ENCODE data around the gene AFM.
A peak's percentile ranks its signal among the peaks of the same experiment; 100 is the strongest.

AFM gene

GRCh38 chr4:73451404-73451803 is 30.1 kb upstream of the AFM start:
- ChIA-PET POLR2A (no interaction called here), CTCF (interaction anchor here (1.4 kb wide), 1 partner anchor 110 kb away, joined by 4 read pairs; no protein-coding TSS in a partner anchor)
- no peak for DNase-seq (ENCODE audit: extremely low spot score)
- TF ChIP-seq, protein P1, sequence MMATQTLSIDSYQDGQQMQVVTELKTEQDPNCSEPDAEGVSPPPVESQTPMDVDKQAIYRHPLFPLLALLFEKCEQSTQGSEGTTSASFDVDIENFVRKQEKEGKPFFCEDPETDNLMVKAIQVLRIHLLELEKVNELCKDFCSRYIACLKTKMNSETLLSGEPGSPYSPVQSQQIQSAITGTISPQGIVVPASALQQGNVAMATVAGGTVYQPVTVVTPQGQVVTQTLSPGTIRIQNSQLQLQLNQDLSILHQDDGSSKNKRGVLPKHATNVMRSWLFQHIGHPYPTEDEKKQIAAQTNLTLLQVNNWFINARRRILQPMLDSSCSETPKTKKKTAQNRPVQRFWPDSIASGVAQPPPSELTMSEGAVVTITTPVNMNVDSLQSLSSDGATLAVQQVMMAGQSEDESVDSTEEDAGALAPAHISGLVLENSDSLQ (IDR thresholded peaks at IDR 0.05) = 0 out of 2 replicates have a peak, but pooled peaks have one; percentile 33
- TF ChIP-seq BHLHE40 (IDR thresholded peaks at IDR 0.05; ENCODE audit: borderline replicate concordance) = no peak

DNA sequence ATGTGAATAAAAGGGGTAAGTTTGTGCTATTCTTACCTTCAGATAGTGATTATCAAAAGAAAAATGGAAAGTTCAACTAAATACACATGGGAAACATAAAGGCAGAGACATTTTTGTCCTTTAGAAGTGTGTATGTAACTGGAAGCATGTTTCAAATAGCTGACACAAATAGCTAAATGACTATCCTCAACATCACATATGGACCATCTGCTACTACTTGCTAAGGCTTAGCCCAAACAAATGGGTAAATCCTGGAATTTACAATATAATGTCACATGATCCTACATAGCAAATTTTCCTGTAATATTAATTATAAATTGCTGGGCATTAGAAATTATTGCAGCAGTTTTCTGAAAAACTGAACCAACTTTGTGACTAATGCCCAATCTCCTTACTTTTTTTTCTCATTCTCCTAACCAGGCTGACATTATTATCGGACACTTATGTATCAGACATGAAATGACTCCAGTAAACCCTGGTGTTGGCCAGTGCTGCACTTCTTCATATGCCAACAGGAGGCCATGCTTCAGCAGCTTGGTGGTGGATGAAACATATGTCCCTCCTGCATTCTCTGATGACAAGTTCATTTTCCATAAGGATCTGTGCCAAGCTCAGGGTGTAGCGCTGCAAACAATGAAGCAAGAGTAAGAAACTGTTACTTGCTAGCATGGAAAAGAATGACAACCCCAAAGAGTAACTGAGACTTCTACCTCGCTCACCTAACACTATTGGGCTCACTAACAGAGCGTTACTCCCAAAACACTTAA is 29.4 kb upstream of the AFM start:
- TF ChIP-seq ARNT (IDR thresholded peaks at IDR 0.05) = no peak
- TF ChIP-seq FOXK2 (IDR thresholded peaks at IDR 0.05) = no peak
- TF ChIP-seq FOXM1 (IDR thresholded peaks at IDR 0.05; ENCODE audit: borderline replicate concordance) = no peak
- no peak for TF ChIP-seq LEF1 (IDR thresholded peaks at IDR 0.05; ENCODE audit: borderline replicate concordance)
- TF ChIP-seq TARDBP (IDR thresholded peaks at IDR 0.05) = no peak
- no peak for TF ChIP-seq BHLHE40 (IDR thresholded peaks at IDR 0.05; ENCODE audit: borderline replicate concordance)
- no peak for TF ChIP-seq L3MBTL2 (conservative IDR thresholded peaks at IDR 0.05)
- TF ChIP-seq, protein P1 (IDR thresholded peaks at IDR 0.05) = no peak
- TF ChIP-seq NFRKB (IDR thresholded peaks at IDR 0.05) = no peak
- no peak for TF ChIP-seq ZNF384 (IDR thresholded peaks at IDR 0.05)
- TF ChIP-seq HDGF (IDR thresholded peaks at IDR 0.05; ENCODE audit: borderline replicate concordance) = no peak
- TF ChIP-seq FOXA1 (IDR thresholded peaks at IDR 0.05) = no peak
- TF ChIP-seq CTBP1 (IDR thresholded peaks at IDR 0.05; ENCODE audit: borderline replicate concordance) = no peak
- TF ChIP-seq ELF4 (IDR thresholded peaks at IDR 0.05) = no peak
- no peak for TF ChIP-seq SUZ12 (IDR thresholded peaks at IDR 0.05)
- ChIA-PET POLR2A (no interaction called here), CTCF (no interaction called here)
- DNase-seq (ENCODE audit: extremely low spot score) = no peak

GRCh38 chr4:73452953-73453700 is 28.4 kb upstream of the AFM start:
- TF ChIP-seq ZNF384 (IDR thresholded peaks at IDR 0.05) = no peak
- TF ChIP-seq ARNT (IDR thresholded peaks at IDR 0.05) = no peak
- TF ChIP-seq BHLHE40 (IDR thresholded peaks at IDR 0.05; ENCODE audit: borderline replicate concordance) = no peak
- TF ChIP-seq HDGF (IDR thresholded peaks at IDR 0.05; ENCODE audit: borderline replicate concordance) = no peak
- no peak for TF ChIP-seq FOXK2 (IDR thresholded peaks at IDR 0.05)
- TF ChIP-seq SUZ12 (IDR thresholded peaks at IDR 0.05) = no peak
- TF ChIP-seq NFRKB (IDR thresholded peaks at IDR 0.05) = no peak
- TF ChIP-seq FOXA1 (IDR thresholded peaks at IDR 0.05) = no peak
- TF ChIP-seq CTBP1 (IDR thresholded peaks at IDR 0.05; ENCODE audit: borderline replicate concordance) = no peak
- DNase-seq (ENCODE audit: extremely low spot score) = no peak
- ChIA-PET CTCF (no interaction called here), POLR2A (no interaction called here)

DNA sequence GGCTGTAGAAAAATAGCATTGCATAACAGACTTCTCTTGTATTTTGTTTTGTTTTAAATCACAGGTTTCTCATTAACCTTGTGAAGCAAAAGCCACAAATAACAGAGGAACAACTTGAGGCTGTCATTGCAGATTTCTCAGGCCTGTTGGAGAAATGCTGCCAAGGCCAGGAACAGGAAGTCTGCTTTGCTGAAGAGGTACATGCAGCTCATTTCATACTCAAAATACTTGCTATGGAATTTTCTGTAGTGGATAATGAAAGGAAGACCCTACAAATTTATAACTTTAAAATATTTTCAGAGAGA is 27.9 kb upstream of the AFM start:
- ChIA-PET CTCF (no interaction called here), POLR2A (no interaction called here)
- DNase-seq (ENCODE audit: extremely low spot score) = no peak
- TF ChIP-seq SUZ12 (IDR thresholded peaks at IDR 0.05) (no peak), FOXK2 (IDR thresholded peaks at IDR 0.05) (no peak), LEF1 (IDR thresholded peaks at IDR 0.05; ENCODE audit: borderline replicate concordance) (no peak), HDGF (IDR thresholded peaks at IDR 0.05; ENCODE audit: borderline replicate concordance) (no peak), ELF4 (IDR thresholded peaks at IDR 0.05) (no peak), TARDBP (IDR thresholded peaks at IDR 0.05) (no peak), FOXM1 (IDR thresholded peaks at IDR 0.05; ENCODE audit: borderline replicate concordance) (no peak)
- TF ChIP-seq, protein P1 (IDR thresholded peaks at IDR 0.05) = no peak

- TF ChIP-seq NFRKB (IDR thresholded peaks at IDR 0.05) = no peak
- TF ChIP-seq LEF1 (IDR thresholded peaks at IDR 0.05; ENCODE audit: borderline replicate concordance) = no peak
- no peak for TF ChIP-seq SP1 (IDR thresholded peaks at IDR 0.05)
- TF ChIP-seq BHLHE40 (IDR thresholded peaks at IDR 0.05; ENCODE audit: borderline replicate concordance) = no peak
- TF ChIP-seq HDGF (IDR thresholded peaks at IDR 0.05; ENCODE audit: borderline replicate concordance) = no peak
- TF ChIP-seq L3MBTL2 (conservative IDR thresholded peaks at IDR 0.05) = no peak
- no peak for TF ChIP-seq ARNT (IDR thresholded peaks at IDR 0.05)
- no peak for TF ChIP-seq ELF4 (IDR thresholded peaks at IDR 0.05)
- TF ChIP-seq FOXA1 (IDR thresholded peaks at IDR 0.05) = no peak
- no peak for TF ChIP-seq TARDBP (IDR thresholded peaks at IDR 0.05)
- TF ChIP-seq, protein P1 (IDR thresholded peaks at IDR 0.05) = no peak
- TF ChIP-seq FOXK2 (IDR thresholded peaks at IDR 0.05) = no peak
- TF ChIP-seq FOXM1 (IDR thresholded peaks at IDR 0.05; ENCODE audit: borderline replicate concordance) = no peak
- TF ChIP-seq SUZ12 (IDR thresholded peaks at IDR 0.05) = no peak
- no peak for TF ChIP-seq ZNF384 (IDR thresholded peaks at IDR 0.05)
- no peak for TF ChIP-seq CTBP1 (IDR thresholded peaks at IDR 0.05; ENCODE audit: borderline replicate concordance)
- CTCF ChIA-PET = no interaction called here
- DNase-seq (ENCODE audit: extremely low spot score) = no peak
- POLR2A ChIA-PET = no interaction called here
Observed at GRCh38 chr4:73454920-73455319, 26.6 kb upstream of the AFM start.
